Neural cell (in vitro differentiated cells): ENCODE results near the gene CENPQ. TPM values are rescaled to one million over a fixed set of nuclear protein-coding genes. Genes with fewer than 3 reads are reported as not detected.

Source experiments
- H2AFZ ChIP-seq: fragments of 200-600, 300-800 bp; sonication (generic), shearing (Covaris generic); 2 replicates; pipeline ENCODE4 v1.6.0; 2014; ENCODE audit warnings: low read depth, mild to moderate bottlenecking, antibody characterized with exemption, low read length, moderate library complexity
- H3F3A ChIP-seq: fragments of 200-600 bp; shearing (Covaris generic); 2 replicates; pipeline ENCODE4 v1.6.1; 2016; ENCODE audit warnings: mild to moderate bottlenecking, moderate library complexity, mixed read lengths, antibody characterized with exemption, low read length; ENCODE audit not compliant: insufficient read depth, poor library complexity, severe bottlenecking
- H3K27ac ChIP-seq: fragments of 200-600, 300-800 bp; sonication (generic), shearing (Covaris generic); 2 replicates; pipeline ENCODE4 v1.5.1; 2014; ENCODE audit warnings: mild to moderate bottlenecking, low read length, moderate library complexity
- H3K27me3 ChIP-seq: fragments of 300-800, 200-600 bp; sonication (generic), shearing (Covaris generic); 2 replicates; pipeline ENCODE4 v1.6.0; 2014; ENCODE audit warnings: mild to moderate bottlenecking, low read depth, low read length, moderate library complexity; ENCODE audit not compliant: insufficient read depth
- H3K36me3 ChIP-seq: fragments of 300-800, 200-600 bp; sonication (generic), shearing (Covaris generic); 2 replicates; pipeline ENCODE4 v1.5.1; 2014; ENCODE audit warnings: mild to moderate bottlenecking, antibody characterized with exemption, low read length, moderate library complexity; ENCODE audit not compliant: insufficient read depth
- H3K4me2 ChIP-seq: fragments of 300-800, 200-600 bp; sonication (generic), shearing (Covaris generic); 2 replicates; pipeline ENCODE4 v1.6.0; 2014; ENCODE audit warnings: mild to moderate bottlenecking, low read length
- H3K4me3 ChIP-seq: fragments of 300-800, 200-600 bp; sonication (generic), shearing (Covaris generic); 2 replicates; pipeline ENCODE4 v1.5.1; 2014; ENCODE audit warnings: mild to moderate bottlenecking, low read length, moderate library complexity
- H3K79me2 ChIP-seq: fragments of 200-600 bp; shearing (Covaris generic); replicated peaks from 2 replicates; pipeline ENCODE4 v1.6.0; 2014; ENCODE audit warnings: mild to moderate bottlenecking, low read length, moderate library complexity; ENCODE audit not compliant: insufficient read depth
- H3K9ac ChIP-seq: fragments of 300-800, 200-600 bp; sonication (generic), shearing (Covaris generic); 2 replicates; pipeline ENCODE4 v1.6.1; 2016; ENCODE audit warnings: mild to moderate bottlenecking, low read length, mixed read lengths
- H3K9me2 ChIP-seq: fragments of 200-600 bp; shearing (Covaris generic); 2 replicates; pipeline ENCODE4 v1.6.1; 2016; ENCODE audit warnings: mild to moderate bottlenecking, low read length, mixed read lengths; ENCODE audit not compliant: insufficient read depth
- H3K9me3 ChIP-seq: fragments of 200-600, 300-800 bp; sonication (generic), shearing (Covaris generic); 2 replicates; pipeline ENCODE4 v1.6.1; 2016; ENCODE audit warnings: mild to moderate bottlenecking, mixed run types, low read length, moderate library complexity, mixed read lengths
- H4K20me1 ChIP-seq: fragments of 200-600 bp; shearing (Covaris generic); 2 replicates; pipeline ENCODE4 v1.6.1; 2016; ENCODE audit warnings: mild to moderate bottlenecking, mixed run types; ENCODE audit not compliant: insufficient read depth
- CTCF ChIP-seq: fragments of 450-650 bp; IDR thresholded peaks from 2 replicates; pipeline ENCODE4 v1.5.1; 2014; ENCODE audit warnings: antibody characterized with exemption, mild to moderate bottlenecking, moderate library complexity; ENCODE audit not compliant: poor library complexity, severe bottlenecking
- EP300 ChIP-seq: fragments of 450-650 bp; conservative IDR thresholded peaks from 2 replicates; pipeline ENCODE4 v1.6.1; 2014; ENCODE audit warnings: antibody characterized with exemption, mild to moderate bottlenecking, moderate library complexity; ENCODE audit not compliant: poor library complexity, severe bottlenecking
- EZH2 ChIP-seq: fragments of 200-600, 300-800 bp; shearing (Covaris generic), sonication (generic); IDR thresholded peaks from 2 replicates; pipeline ENCODE4 v1.6.1; 2014; ENCODE audit warnings: antibody characterized with exemption, low read length, borderline replicate concordance, mild to moderate bottlenecking; ENCODE audit not compliant: insufficient read depth, poor library complexity, severe bottlenecking
- MXI1 ChIP-seq: fragments of 450-650 bp; conservative IDR thresholded peaks from 2 replicates; pipeline ENCODE4 v1.6.1; 2014; ENCODE audit warnings: antibody characterized with exemption, mild to moderate bottlenecking; ENCODE audit not compliant: poor library complexity, severe bottlenecking
- POLR2AphosphoS5 ChIP-seq: IDR thresholded peaks from 2 replicates; pipeline ENCODE4 v1.6.1; 2012
- RAD21 ChIP-seq: fragments of 450-650 bp; conservative IDR thresholded peaks from 2 replicates; pipeline ENCODE4 v1.6.1; 2014; ENCODE audit warnings: antibody characterized with exemption, mild to moderate bottlenecking, moderate library complexity
- REST ChIP-seq: IDR thresholded peaks from 2 replicates; pipeline ENCODE4 v1.6.1; 2012; ENCODE audit warnings: borderline replicate concordance
- SMC3 ChIP-seq: fragments of 450-650 bp; conservative IDR thresholded peaks from 2 replicates; pipeline ENCODE4 v1.6.1; 2014; ENCODE audit warnings: antibody characterized with exemption, mild to moderate bottlenecking, moderate library complexity; ENCODE audit not compliant: poor library complexity
- TAF1 ChIP-seq: IDR thresholded peaks from 2 replicates; pipeline ENCODE4 v1.6.1; 2012; ENCODE audit warnings: low read depth
- polyA plus RNA-seq: library from polyadenylated mRNA; depleted of rRNA; stranded (reverse); fragments of >200 nt; gene quantifications from 2 replicates; pipeline ENCODE4 v1.2.3, GENCODE V29; 2014

CENPQ gene
- polyA plus RNA-seq, 1 donor from 2014 or later: 8.8 TPM

- H3K27me3 ChIP-seq: no peaks in the 10 kb centered on the region
- peak overlapping the region; percentile 38 for H3K4me2 ChIP-seq
- peaks cover 54% of the 10 kb centered on the region for H3K79me2 ChIP-seq
- H3F3A ChIP-seq: no peaks in the 10 kb centered on the region
- no peaks in the 10 kb centered on the region for H3K9me2 ChIP-seq
- H3K9me3 ChIP-seq: no peaks in the 10 kb centered on the region
- H3K36me3 ChIP-seq: no peaks in the 10 kb centered on the region
- TF ChIP-seq RAD21 (no peak), TAF1 (no peak), MXI1 (no peak), EZH2 (no peak), REST (no peak), POLR2AphosphoS5 (no peak), CTCF (no peak), SMC3 (no peak), EP300 (no peak)
- H3K27ac ChIP-seq: no peak overlapping the region
- H4K20me1 ChIP-seq: no peaks in the 10 kb centered on the region
- H3K9ac ChIP-seq: peak overlapping the region; percentile 79
- peak overlapping the region; percentile 84 for H3K4me3 ChIP-seq
- H2AFZ ChIP-seq: peak overlapping the region; percentile 88
Observed at GRCh38 chr6:49463612-49463967, 420 bp downstream of the CENPQ start.

GRCh38 chr6:49464691-49465090 lies 1.5 kb downstream of the CENPQ start:
- H3F3A ChIP-seq: no peaks in the 10 kb centered on the region
- no peaks in the 10 kb centered on the region for H3K27me3 ChIP-seq
- no peaks in the 10 kb centered on the region for H4K20me1 ChIP-seq
- peaks cover 47% of the 10 kb centered on the region for H3K79me2 ChIP-seq
- TF ChIP-seq EZH2: no peak
- no peak for TF ChIP-seq EP300
- TF ChIP-seq RAD21: no peak
- no peak for TF ChIP-seq REST
- H3K4me2 ChIP-seq: no peak overlapping the region
- no peaks in the 10 kb centered on the region for H3K9me2 ChIP-seq
- H3K27ac ChIP-seq: no peak overlapping the region
- H2AFZ ChIP-seq: no peak overlapping the region
- H3K9me3 ChIP-seq: no peaks in the 10 kb centered on the region
- H3K36me3 ChIP-seq: no peaks in the 10 kb centered on the region
- no peak overlapping the region for H3K9ac ChIP-seq
- no peak overlapping the region for H3K4me3 ChIP-seq
